Testis (tissue), 2 donors: ENCODE results near the gene ACTA1.

ENCODE experiments used
- CTCF ChIP-seq, 3 experiments: fragments of 450-650 bp in 2 of 3; fragments of 200-600 bp in 1 of 3; sonication (generic) in 1 of 3; IDR thresholded peaks; one replicate each; pipeline ENCODE4 v1.5.1; 2016 to 2019; ENCODE audit warnings: antibody characterized with exemption in 3 of 3, mild to moderate bottlenecking in 2 of 3, moderate library complexity in 1 of 3
- POLR2A ChIP-seq: fragments of 450-650 bp; IDR thresholded peaks from one replicate; pipeline ENCODE4 v1.6.1; 2017; ENCODE audit warnings: antibody characterized with exemption, mild to moderate bottlenecking, moderate library complexity

- TF ChIP-seq CTCF (IDR thresholded peaks at IDR 0.05) (no peak), POLR2A (no peak)
Measured at GRCh38 chr1:229392936-229393335, 41.0 kb downstream of the ACTA1 start.
